HEK293T (cell line): ENCODE results near the gene SLC13A5.

ENCODE experiments used
- ARNT ChIP-seq: fragments of 450-650 bp; IDR thresholded peaks from 2 replicates; pipeline ENCODE4 v1.6.1; 2017; ENCODE audit warnings: mild to moderate bottlenecking
- BHLHE40 ChIP-seq: fragments of 450-650 bp; IDR thresholded peaks from 2 replicates; pipeline ENCODE4 v1.6.1; 2016; ENCODE audit warnings: mild to moderate bottlenecking, moderate library complexity, borderline replicate concordance
- CTBP1 ChIP-seq: fragments of 450-650 bp; IDR thresholded peaks from 2 replicates; pipeline ENCODE4 v1.6.1; 2016; ENCODE audit warnings: borderline replicate concordance
- ELF4 ChIP-seq: fragments of 450-650 bp; IDR thresholded peaks from 2 replicates; pipeline ENCODE4 v1.6.1; 2017; ENCODE audit warnings: antibody characterized with exemption
- FOXM1 ChIP-seq: fragments of 450-650 bp; IDR thresholded peaks from 2 replicates; pipeline ENCODE4 v1.6.1; 2017; ENCODE audit warnings: mild to moderate bottlenecking, borderline replicate concordance
- L3MBTL2 ChIP-seq: fragments of 450-650 bp; conservative IDR thresholded peaks from 2 replicates; pipeline ENCODE4 v1.6.1; 2016; ENCODE audit warnings: mild to moderate bottlenecking
- LEF1 ChIP-seq: fragments of 450-650 bp; IDR thresholded peaks from 2 replicates; pipeline ENCODE4 v1.6.1; 2017; ENCODE audit warnings: mild to moderate bottlenecking, borderline replicate concordance
- NFRKB ChIP-seq: fragments of 450-650 bp; IDR thresholded peaks from 2 replicates; pipeline ENCODE4 v1.6.1; 2016; ENCODE audit warnings: mild to moderate bottlenecking, moderate library complexity
- SP1 ChIP-seq: fragments of 450-650 bp; IDR thresholded peaks from 2 replicates; pipeline ENCODE4 v1.6.1; 2017
- ZNF384 ChIP-seq: fragments of 450-650 bp; IDR thresholded peaks from 2 replicates; pipeline ENCODE4 v1.6.1; 2016

DNA sequence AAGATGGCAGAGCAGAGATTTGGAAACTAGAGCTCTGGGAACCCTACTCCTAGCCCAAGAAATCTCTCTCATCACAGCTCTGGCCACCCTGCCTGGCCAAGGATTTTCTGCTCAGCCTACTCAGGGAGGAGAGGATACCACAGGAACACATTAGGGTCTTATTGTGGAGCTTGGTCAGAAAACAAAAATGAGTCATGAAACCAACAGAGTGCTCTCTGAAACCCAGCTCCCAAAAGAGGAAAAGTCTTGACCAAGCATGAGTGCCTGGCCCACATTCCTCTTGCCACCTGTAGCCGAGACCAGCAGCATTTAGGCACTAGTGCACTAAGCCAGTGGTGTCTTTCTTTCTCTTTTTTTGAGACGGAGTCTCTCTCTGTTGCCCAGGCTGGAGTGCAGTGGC is 18.1 kb downstream of the SLC13A5 start:
- no peak for TF ChIP-seq ZNF384
- no peak for TF ChIP-seq BHLHE40
- no peak for TF ChIP-seq SP1
- TF ChIP-seq LEF1: no peak
- TF ChIP-seq CTBP1: no peak
- no peak for TF ChIP-seq FOXM1
- no peak for TF ChIP-seq L3MBTL2
- TF ChIP-seq ELF4: no peak
- no peak for TF ChIP-seq NFRKB
- TF ChIP-seq ARNT: no peak
